Lower lobe of right lung (tissue), 2 donors: ENCODE measurements around the gene CACNA2D2. TPM values are rescaled to one million over a fixed set of nuclear protein-coding genes. Genes with fewer than 3 reads are reported as not detected.

ENCODE experiments used
- ATAC-seq, 2 donors: fragments of 200-7000 bp; cut with Tn5 transposase; one replicate each; pipeline ENCODE4 v1.9.1; 2020 to 2022; ENCODE audit warnings: mild to moderate bottlenecking in 2 of 2, moderate library complexity in 2 of 2
- DNase-seq: peaks from one replicate; pipeline ENCODE4 v3.0.0-alpha.2; 2020
- H3K27ac ChIP-seq: fragments of 200-600 bp; one replicate; pipeline ENCODE4 v1.8.0; 2022
- H3K27me3 ChIP-seq: fragments of 200-600 bp; one replicate; pipeline ENCODE4 v1.8.0; 2022; ENCODE audit warnings: low read depth
- H3K36me3 ChIP-seq: fragments of 200-600 bp; one replicate; pipeline ENCODE4 v1.8.0; 2022; ENCODE audit warnings: mild to moderate bottlenecking
- H3K4me1 ChIP-seq: fragments of 200-600 bp; one replicate; pipeline ENCODE4 v1.8.0; 2022
- H3K4me3 ChIP-seq: fragments of 200-600 bp; one replicate; pipeline ENCODE4 v1.8.0; 2022; ENCODE audit warnings: mild to moderate bottlenecking
- H3K9me3 ChIP-seq: fragments of 200-600 bp; one replicate; pipeline ENCODE4 v1.8.0; 2022
- intact Hi-C: fragments of 100-400 bp; cut with DNase I; formaldehyde crosslinking; loops from one replicate; pipeline ENCODE4 v1.11.0; 2022
- total RNA-seq: library from RNA; stranded (reverse); fragmentation: NEBNext Ultra II Directional; extraction: Animal tissue kit (Norgen Biotek cat#: 25700); gene quantifications from one replicate; pipeline ENCODE4 v1.2.1, GENCODE V29; 2021
- TF ChIP-seq, protein P1 (sequence below): fragments of 200-600 bp; IDR thresholded peaks from one replicate; pipeline ENCODE4 v1.8.0; 2022; ENCODE audit warnings: antibody characterized with exemption, mild to moderate bottlenecking
- donor health status: DM: no; HTN: yes; CAD: no; lungs with severe emphysema.

CACNA2D2 gene
- total RNA-seq, 1 donor from 2014 or later: 105 TPM

DNA sequence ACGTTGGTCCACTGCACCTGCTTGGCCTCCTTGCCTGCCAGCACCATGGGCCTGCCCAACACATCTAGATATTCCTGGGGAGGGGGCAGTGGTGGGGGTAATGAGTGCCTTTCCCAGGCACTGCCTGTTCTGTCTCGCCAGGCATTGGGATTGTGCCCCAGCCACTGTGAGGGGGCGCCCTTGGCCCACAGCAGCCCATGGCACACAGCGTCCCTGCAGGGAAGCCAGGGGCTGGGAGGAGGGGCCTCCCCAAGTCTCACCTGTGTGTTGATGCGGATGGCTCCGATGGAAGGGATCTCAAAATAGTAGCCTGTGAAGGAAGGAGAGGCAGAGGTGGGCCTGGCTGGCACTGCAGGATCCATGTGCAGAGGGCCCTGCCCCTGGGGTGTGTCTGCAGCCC is 125.4 kb downstream of the CACNA2D2 start:
- Histone ChIP-seq H3K36me3 (peaks cover 30% of the 10 kb centered on the region), H3K27me3 (no peaks in the 10 kb centered on the region), H3K4me3 (no peak overlapping the region), H3K27ac (no peak overlapping the region), H3K9me3 (no peaks in the 10 kb centered on the region), H3K4me1 (no peaks in the 10 kb centered on the region)
- TF ChIP-seq, protein P1, sequence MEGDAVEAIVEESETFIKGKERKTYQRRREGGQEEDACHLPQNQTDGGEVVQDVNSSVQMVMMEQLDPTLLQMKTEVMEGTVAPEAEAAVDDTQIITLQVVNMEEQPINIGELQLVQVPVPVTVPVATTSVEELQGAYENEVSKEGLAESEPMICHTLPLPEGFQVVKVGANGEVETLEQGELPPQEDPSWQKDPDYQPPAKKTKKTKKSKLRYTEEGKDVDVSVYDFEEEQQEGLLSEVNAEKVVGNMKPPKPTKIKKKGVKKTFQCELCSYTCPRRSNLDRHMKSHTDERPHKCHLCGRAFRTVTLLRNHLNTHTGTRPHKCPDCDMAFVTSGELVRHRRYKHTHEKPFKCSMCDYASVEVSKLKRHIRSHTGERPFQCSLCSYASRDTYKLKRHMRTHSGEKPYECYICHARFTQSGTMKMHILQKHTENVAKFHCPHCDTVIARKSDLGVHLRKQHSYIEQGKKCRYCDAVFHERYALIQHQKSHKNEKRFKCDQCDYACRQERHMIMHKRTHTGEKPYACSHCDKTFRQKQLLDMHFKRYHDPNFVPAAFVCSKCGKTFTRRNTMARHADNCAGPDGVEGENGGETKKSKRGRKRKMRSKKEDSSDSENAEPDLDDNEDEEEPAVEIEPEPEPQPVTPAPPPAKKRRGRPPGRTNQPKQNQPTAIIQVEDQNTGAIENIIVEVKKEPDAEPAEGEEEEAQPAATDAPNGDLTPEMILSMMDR: no peak
- intact Hi-C loops: no loop called here
- no peak for ATAC-seq
- no peak for DNase-seq

DNA sequence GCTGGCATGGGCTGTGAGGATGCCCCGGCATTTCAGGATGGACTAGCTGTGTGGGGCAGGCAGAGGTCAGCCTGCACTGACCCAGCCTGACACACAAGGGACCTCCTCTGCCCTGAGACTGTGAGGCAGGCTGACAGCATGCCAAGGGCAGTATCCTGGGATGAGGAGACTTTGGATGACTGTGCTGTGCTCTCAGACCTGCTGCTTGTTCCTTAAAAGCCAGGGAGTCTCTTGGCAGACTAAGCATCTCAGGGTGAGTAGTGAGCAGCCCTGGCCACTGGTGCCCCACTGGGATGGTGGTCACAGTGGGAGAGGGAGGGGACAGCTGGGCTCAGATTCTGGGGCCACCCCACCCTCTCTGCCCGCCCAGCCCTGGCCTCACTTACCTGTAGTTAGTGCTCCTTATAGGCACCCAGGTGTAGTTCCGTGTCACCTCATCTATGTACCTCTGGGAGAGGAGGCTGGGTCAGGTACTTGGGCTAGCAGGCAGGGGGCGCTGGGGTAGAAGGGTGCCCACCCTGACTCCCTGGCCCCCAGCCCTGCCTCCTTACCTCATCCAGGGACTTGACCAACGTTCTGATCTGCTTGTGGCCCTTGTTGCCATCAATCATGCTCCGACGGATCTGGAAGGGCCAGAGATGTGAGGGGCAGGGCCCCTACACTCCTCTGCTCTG is 128.0 kb downstream of the CACNA2D2 start:
- Histone ChIP-seq H3K36me3 (peaks cover 26% of the 10 kb centered on the region), H3K27me3 (no peaks in the 10 kb centered on the region), H3K9me3 (no peaks in the 10 kb centered on the region), H3K27ac (no peak overlapping the region), H3K4me3 (no peak overlapping the region), H3K4me1 (no peaks in the 10 kb centered on the region)
- ATAC-seq: no peak
- intact Hi-C loops: no loop called here
- DNase-seq: no peak
- TF ChIP-seq, protein P1: no peak

GRCh38 chr3:50374363-50375257 is 128.8 kb downstream of the CACNA2D2 start:
- intact Hi-C loops: no loop called here
- Histone ChIP-seq H3K9me3 (no peaks in the 10 kb centered on the region), H3K4me3 (no peak overlapping the region), H3K36me3 (peaks cover 22% of the 10 kb centered on the region), H3K27me3 (no peaks in the 10 kb centered on the region), H3K4me1 (no peaks in the 10 kb centered on the region), H3K27ac (no peak overlapping the region)
- TF ChIP-seq, protein P1: no peak
- DNase-seq (no peak), ATAC-seq (peak in 1 of 2 donors; percentile 7)

DNA sequence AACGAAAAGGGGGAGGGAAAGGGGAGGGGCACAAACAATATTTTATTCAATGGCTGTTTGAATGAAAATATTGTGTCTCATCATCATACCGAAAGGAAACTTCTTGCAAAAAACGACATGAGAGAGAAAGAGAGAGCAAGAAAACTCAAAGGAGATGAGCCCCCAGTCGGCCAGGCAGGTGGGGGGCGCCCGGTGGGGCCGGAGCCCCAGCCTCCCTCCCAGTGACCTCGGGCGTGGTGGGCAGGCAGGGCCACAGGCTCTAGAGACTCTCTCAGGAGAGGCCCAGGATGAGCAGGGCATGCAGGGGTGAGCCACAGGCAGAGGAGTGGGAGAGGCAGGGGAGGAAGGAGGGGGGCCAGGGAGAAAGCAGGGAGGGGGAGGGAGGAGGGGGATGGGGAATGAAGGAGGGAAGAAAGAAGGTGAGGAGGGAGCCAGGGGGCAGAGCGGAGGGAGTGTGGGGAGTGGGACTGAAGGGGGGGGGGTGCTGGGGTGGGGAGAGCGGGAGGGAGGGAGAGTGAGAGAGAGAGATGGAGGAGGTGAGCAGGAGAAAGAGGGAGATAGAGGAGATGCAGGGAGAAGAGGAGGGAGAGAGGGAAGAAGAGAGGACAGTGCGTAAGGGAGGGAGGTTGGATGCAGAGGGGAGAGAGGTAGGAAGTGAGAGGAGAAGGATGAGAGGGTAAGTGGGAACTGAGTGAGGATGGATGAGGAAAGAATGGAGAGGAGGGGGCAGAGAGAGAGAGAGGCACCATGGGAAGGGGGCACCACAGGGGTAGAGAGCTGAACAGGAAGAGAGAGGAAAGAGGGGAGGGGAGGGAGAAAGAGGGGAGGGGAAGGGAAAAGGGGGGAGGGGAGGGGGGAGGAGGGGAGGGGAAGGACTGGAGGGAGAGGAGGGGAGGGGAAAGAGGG is 130.0 kb downstream of the CACNA2D2 start:
- Histone ChIP-seq H3K4me1 (no peaks in the 10 kb centered on the region), H3K4me3 (no peak overlapping the region), H3K9me3 (no peaks in the 10 kb centered on the region), H3K27me3 (no peaks in the 10 kb centered on the region), H3K36me3 (peaks cover 18% of the 10 kb centered on the region), H3K27ac (no peak overlapping the region)
- no peak for ATAC-seq
- TF ChIP-seq, protein P1: no peak
- no peak for DNase-seq
- intact Hi-C loops: no loop called here

DNA sequence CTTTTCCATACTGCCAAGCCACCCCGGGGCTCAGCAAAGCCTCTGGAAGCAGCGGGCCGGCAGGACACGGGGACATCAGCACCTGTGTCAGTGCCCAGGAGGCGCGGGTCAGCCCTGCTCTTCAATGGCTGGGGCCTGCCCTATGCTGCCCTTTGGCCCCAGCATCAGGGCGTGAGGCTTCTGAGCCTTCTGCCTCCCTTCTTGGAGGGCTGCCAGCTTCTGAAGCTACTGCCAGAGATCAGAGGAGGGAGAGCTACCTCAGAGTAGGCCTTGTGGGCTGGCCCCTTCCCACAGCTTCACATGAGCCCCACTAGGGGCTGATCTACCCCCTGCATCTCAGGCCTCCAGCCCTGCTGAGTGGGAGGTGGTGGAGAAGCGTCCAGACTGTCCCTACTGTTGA is 131.1 kb downstream of the CACNA2D2 start:
- Histone ChIP-seq H3K4me3 (no peak overlapping the region), H3K9me3 (no peaks in the 10 kb centered on the region), H3K4me1 (no peaks in the 10 kb centered on the region), H3K36me3 (peaks cover 7% of the 10 kb centered on the region), H3K27me3 (no peaks in the 10 kb centered on the region), H3K27ac (no peak overlapping the region)
- TF ChIP-seq, protein P1: no peak
- no peak for ATAC-seq
- intact Hi-C loops: no loop called here
- no peak for DNase-seq
